Measurements from ENCODE around the gene LYPD8. TPM values are rescaled to one million over a fixed set of nuclear protein-coding genes. Genes with fewer than 3 reads are reported as not detected.
"Not testable (repeated sequence)": the region's sequence is repeated elsewhere in the genome, so short reads cannot be mapped to it uniquely, and the experiment has no call there.

LYPD8 gene
- total and polyA plus RNA-seq, 8 donors = not detected

- H3K36me3 ChIP-seq = no peaks in the 10 kb centered on the region
- H3K27ac ChIP-seq = no peak overlapping the region
- H3K27me3 ChIP-seq = no peaks in the 10 kb centered on the region
- no peak for ATAC-seq
- intact Hi-C loops (cut with DNase I) = no loop called here
- no peak for TF ChIP-seq CTCF (IDR thresholded peaks at IDR 0.05)
- peaks cover 0 to 3% of the 10 kb centered on the region in 2 donors for H3K4me1 ChIP-seq
- DNase-seq = no peak
- H3K4me3 ChIP-seq = no peak overlapping the region
- peaks cover 0 to 5% of the 10 kb centered on the region in 2 donors for H3K9me3 ChIP-seq
These were observed 43.2 kb upstream of the LYPD8 start for GRCh38 chr1:248798791-248799190.

- ATAC-seq; intact Hi-C loops (cut with DNase I); H3K36me3 ChIP-seq; DNase-seq; H3K4me1 ChIP-seq; H3K4me3 ChIP-seq; H3K27me3 ChIP-seq; H3K27ac ChIP-seq; H3K9me3 ChIP-seq: not testable (repeated sequence)
These were observed 39.1 kb upstream of the LYPD8 start for GRCh38 chr1:248794663-248795062.

- no peak for TF ChIP-seq CTCF (IDR thresholded peaks at IDR 0.05)
- Histone ChIP-seq H3K4me3 (no peak overlapping the region), H3K9me3 (peaks cover 0 to 5% of the 10 kb centered on the region in 2 donors), H3K27ac (no peak overlapping the region), H3K4me1 (no peaks in the 10 kb centered on the region), H3K27me3 (no peaks in the 10 kb centered on the region), H3K36me3 (no peaks in the 10 kb centered on the region)
- intact Hi-C loops (cut with DNase I) = no loop called here
- no peak for DNase-seq
- no peak for ATAC-seq
These were observed 38.0 kb upstream of the LYPD8 start for GRCh38 chr1:248793592-248793991.

GRCh38 chr1:248792342-248792741 is 36.8 kb upstream of the LYPD8 start:
- Histone ChIP-seq H3K36me3 (no peaks in the 10 kb centered on the region), H3K27ac (peak overlapping the region in 1 of 2 donors; percentile 57), H3K27me3 (no peaks in the 10 kb centered on the region), H3K9me3 (peaks cover 0 to 5% of the 10 kb centered on the region in 2 donors), H3K4me1 (no peaks in the 10 kb centered on the region), H3K4me3 (no peak overlapping the region)
- ATAC-seq (no peak), DNase-seq (no peak)
- intact Hi-C loops (cut with DNase I) = no loop called here
- TF ChIP-seq CTCF (IDR thresholded peaks at IDR 0.05) = no peak

- Histone ChIP-seq H3K27me3 (no peaks in the 10 kb centered on the region), H3K36me3 (no peaks in the 10 kb centered on the region), H3K9me3 (peaks cover 0 to 5% of the 10 kb centered on the region in 2 donors), H3K4me1 (peaks cover 0 to 10% of the 10 kb centered on the region in 2 donors), H3K4me3 (no peak overlapping the region), H3K27ac (peak overlapping the region in 1 of 2 donors; percentile 57)
- TF ChIP-seq CTCF (IDR thresholded peaks at IDR 0.05) = no peak
- no peak for ATAC-seq
- no peak for DNase-seq
- intact Hi-C loops (cut with DNase I) = no loop called here
These were observed 35.5 kb upstream of the LYPD8 start for GRCh38 chr1:248791010-248791409.

GRCh38 chr1:248790456-248790855 is 34.9 kb upstream of the LYPD8 start:
- Histone ChIP-seq H3K9me3 (peaks cover 0 to 5% of the 10 kb centered on the region in 2 donors), H3K27me3 (no peaks in the 10 kb centered on the region), H3K27ac (no peak overlapping the region), H3K36me3 (no peaks in the 10 kb centered on the region), H3K4me1 (peaks cover 0 to 11% of the 10 kb centered on the region in 2 donors), H3K4me3 (no peak overlapping the region)
- TF ChIP-seq CTCF (IDR thresholded peaks at IDR 0.05) = no peak
- ATAC-seq = no peak
- no peak for DNase-seq
- intact Hi-C loops (cut with DNase I) = no loop called here

- H3K9me3 ChIP-seq; H3K27ac ChIP-seq; ATAC-seq; H3K36me3 ChIP-seq; H3K4me3 ChIP-seq; intact Hi-C loops (cut with DNase I); DNase-seq; H3K27me3 ChIP-seq: not testable (repeated sequence)
- peaks cover 0 to 11% of the 10 kb centered on the region in 2 donors for H3K4me1 ChIP-seq
These were observed 33.8 kb upstream of the LYPD8 start for GRCh38 chr1:248789337-248789736.

Data from left lung (tissue), 10 donors.